Activated CD4-positive, alpha-beta T cell treated with anti-CD3 and anti-CD28 coated beads, Interleukin-2, amount 50 U/mL, for 16 hours (primary cell): ENCODE data around the gene THAP10.
A peak's percentile ranks its signal among the peaks of the same experiment; 100 is the strongest.
"Not testable (repeated sequence)": the region's sequence is repeated elsewhere in the genome, so short reads cannot be mapped to it uniquely, and the experiment has no call there.

Experiments used
- DNase-seq: peaks from one replicate; pipeline ENCODE4 v3.0.0-alpha.2; 2020

THAP10 gene

GRCh38 chr15:70892002-70892911 is at the start of gene THAP10, which contains the start of gene LRRC49:
THAP10 (minus strand) TSS chr15:70892433; CDS start chr15:70892272, 161 bp downstream.
LRRC49 (plus strand) TSS chr15:70892826; CDS start chr15:70892895, 69 bp downstream.
- DNase-seq, result peak; percentile 60

DNA sequence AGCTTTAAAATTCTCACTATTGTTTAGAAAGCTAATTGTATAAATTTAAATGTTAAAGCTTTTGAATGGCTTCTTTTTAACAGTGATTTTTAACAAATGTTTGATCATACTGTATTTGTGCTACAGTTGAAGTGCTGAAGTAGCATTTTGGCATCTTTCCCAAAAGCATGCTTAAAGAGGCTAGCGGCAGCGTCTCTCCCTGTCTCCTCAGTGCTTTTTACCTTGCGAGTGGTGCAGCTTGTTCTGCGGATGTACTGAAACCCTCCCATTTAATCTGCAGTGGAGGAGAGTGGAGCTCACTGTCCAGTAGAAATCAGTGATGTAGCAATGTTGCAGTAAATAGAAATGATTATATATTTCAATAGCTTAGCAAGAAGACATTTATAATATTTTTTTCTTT is 44.1 kb upstream of the THAP10 start:
- no peak for DNase-seq

- DNase-seq, result no peak
These were observed 43.4 kb upstream of the THAP10 start for GRCh38 chr15:70935631-70936030.

GRCh38 chr15:70933411-70933810 is 41.2 kb upstream of the THAP10 start:
- no peak for DNase-seq

DNA sequence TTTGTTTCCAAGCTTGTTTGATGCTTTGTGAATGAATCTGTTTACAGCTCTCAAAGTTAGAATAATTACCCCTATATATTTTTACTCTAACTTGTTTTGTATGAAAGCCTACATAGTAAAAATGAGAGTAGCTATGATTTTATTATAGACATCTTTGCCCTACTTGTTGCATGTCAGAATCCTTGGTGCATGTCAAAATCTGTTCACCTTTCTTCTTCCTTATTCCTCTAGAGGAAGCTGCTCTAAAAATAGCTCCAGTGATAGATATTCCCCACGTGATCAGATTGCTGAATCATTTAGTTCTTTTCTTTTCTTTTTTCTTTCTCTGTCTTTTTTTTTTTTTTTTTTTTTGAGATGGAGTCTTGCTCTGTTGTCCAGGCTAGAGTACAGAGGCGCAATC is 40.2 kb upstream of the THAP10 start:
- DNase-seq, result no peak

DNA sequence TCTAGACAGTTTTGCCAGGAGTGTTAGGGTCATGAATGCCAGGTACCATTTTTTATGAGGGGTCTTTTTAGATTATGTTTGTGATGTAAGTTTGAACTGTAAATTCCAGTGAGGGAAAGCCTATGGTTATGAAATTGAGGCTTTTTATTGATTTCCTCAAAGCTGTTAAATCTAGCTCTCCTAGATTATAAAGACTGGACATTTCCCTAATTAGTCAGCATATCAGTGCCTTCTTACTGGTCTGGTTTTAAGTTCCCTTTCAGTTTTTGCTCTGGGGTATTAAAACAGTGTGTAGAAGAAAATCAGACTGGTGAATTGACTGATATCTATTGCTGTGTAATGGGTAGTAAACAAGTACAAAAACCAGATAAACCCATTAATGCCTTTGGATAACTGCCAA is 39.6 kb upstream of the THAP10 start:
- DNase-seq, result no peak

DNA sequence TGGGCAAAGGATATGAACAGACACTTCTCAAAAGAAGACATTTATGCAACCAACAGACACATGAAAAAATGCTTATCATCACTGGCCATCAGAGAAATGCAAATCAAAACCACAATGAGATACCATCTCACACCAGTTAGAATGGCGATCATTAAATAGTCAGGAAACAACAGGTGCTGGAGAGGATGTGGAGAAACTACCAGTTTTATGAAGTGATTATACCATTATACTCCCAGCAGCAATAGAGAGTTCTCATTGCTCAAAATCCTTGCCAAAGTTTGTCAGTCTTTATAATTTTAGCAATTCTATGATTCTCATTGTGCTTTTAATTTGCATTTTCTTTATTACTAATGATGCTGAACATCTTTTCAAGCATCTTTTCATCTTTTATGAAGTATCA is 34.7 kb upstream of the THAP10 start:
- DNase-seq, result not testable (repeated sequence)

DNA sequence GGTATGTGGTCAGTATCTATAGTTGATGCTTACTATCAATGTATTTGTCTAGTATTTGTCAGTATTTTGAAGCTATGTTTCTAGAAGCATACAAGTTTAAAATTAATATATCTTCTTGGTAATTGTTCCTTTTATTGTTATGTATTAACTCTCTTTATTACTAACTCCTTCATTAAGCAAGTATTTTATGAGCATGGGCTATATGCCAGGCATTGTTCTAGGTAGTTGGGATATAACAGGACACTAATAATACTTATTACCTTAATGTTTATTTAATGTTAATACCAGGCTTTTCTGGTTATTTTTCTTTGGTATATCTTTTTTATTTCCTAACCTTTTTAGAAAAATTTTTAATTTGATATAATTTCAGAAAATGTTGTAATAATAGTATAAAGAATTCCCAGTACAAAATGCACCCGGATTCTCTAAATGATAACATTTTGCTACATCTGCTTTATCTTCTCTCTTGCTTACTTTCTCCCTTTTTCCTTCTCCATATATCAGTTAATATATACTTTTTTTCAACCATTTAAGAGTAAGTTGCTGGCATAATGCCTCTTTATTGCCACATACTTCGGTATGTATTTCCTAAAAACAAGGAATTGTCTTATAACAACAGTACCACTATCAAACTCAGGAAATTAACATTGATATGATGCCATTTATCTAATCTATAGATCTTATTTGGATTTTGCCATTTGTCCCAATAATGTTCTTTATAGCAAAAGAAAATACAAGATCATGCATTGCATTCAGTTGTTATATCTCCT is 31.3 kb upstream of the THAP10 start:
- DNase-seq, result no peak

- no peak for DNase-seq
These were observed 29.9 kb upstream of the THAP10 start for GRCh38 chr15:70922119-70922518.

GRCh38 chr15:70920981-70921696 is 28.9 kb upstream of the THAP10 start:
- DNase-seq, result no peak

- DNase-seq, result no peak
These were observed 25.7 kb upstream of the THAP10 start for GRCh38 chr15:70917955-70918354.

GRCh38 chr15:70916531-70916930 is 24.3 kb upstream of the THAP10 start:
- DNase-seq, result no peak

GRCh38 chr15:70912187-70912586 is 20.0 kb upstream of the THAP10 start:
- no peak for DNase-seq

GRCh38 chr15:70910958-70911357 is 18.7 kb upstream of the THAP10 start:
- DNase-seq, result no peak

- DNase-seq, result no peak
These were observed 15.7 kb upstream of the THAP10 start for GRCh38 chr15:70907784-70908471.

DNA sequence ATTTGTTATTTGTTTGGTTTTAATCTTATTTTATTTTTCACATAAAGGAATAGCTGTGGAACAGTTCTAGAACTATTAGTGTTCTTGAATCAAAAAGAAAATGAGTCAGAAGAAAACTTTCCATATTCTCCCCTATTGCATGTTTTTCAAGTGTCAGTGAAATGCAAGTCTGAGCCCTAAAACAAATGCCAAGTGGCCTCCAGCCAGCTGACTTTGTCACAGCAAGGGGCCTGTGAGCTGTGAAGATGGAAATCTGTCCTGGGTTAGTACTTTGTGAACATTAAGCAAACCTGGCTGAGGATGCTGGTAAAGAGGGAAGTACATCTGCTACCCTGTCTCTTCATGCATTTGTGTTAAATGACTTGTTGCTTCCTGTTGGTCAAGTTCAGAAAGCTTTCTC is 14.6 kb upstream of the THAP10 start:
- DNase-seq, result no peak

GRCh38 chr15:70902107-70902506 is 9.9 kb upstream of the THAP10 start:
- no peak for DNase-seq

- DNase-seq, result no peak
These were observed 803 bp upstream of the THAP10 start for GRCh38 chr15:70892912-70893560.

DNA sequence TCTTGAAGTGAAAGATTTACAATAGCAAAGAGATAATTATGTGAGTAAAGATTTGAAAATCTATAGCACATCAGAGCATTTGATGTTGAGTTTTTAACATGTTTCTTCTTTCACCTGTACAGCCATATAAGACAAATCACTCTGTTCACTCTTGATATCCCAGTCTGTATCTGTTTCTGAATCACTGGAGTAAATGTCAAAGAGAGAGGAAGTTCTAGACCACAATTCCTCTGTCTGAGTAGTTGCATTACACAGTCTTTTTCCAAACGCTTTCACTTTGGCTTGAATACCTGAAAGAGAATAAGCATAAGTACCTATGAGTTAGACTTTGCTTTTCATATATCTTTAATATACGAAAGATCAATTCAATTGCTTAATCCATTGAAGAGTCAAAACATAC is 9.9 kb downstream of the THAP10 start:
- DNase-seq, result no peak

GRCh38 chr15:70880781-70881180 is 11.5 kb downstream of the THAP10 start:
- DNase-seq, result no peak

DNA sequence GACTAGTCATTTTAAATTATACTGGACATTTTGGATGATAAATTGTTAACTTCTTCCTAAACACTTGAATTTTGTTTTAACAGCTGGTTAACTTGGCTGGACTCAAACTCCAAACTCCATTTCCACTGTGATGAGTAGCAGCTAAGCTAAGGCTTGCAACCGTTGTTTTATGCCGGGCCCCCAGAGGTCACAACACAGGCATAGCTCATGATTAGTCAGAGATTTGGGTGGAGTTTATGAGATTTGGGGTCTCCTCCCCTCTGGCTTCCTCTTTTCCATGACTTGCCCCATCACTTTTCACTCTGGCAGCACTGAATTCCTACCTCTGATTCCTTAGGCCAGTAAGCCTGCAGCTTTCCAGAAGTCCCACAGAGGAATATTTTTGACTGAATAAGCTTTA is 12.8 kb downstream of the THAP10 start:
- DNase-seq, result no peak

- no peak for DNase-seq
These were observed 15.6 kb downstream of the THAP10 start for GRCh38 chr15:70876683-70877082.
